Measurements from ENCODE around the gene PHF21B.

- TF ChIP-seq EZH2 (IDR thresholded peaks at IDR 0.05; ENCODE audit: borderline replicate concordance, low read length) (no peak), CTCF (IDR thresholded peaks at IDR 0.05; ENCODE audit: low read length) (no peak)
Measured at GRCh38 chr22:44894782-44895181, 115.0 kb downstream of the PHF21B start.
